Lung microvascular endothelial cell (primary cell): Measurements from ENCODE around the gene MROH8. TPM values are rescaled to one million over a fixed set of nuclear protein-coding genes. Genes with fewer than 3 reads are reported as not detected.

ENCODE experiments used
- DNase-seq, 2 donors: peaks; one replicate each; pipeline versions ENCODE4 v3.0.0 to v3.0.0-alpha.2; 2010; ENCODE audit warnings: low read depth in 2 of 2
- total RNA-seq: library from RNA; depleted of rRNA; stranded (reverse); fragments of >200 nt; gene quantifications from 2 replicates; pipeline ENCODE4 v1.2.1, GENCODE V29; 2014

Gene MROH8
- total RNA-seq = 0.65 and 0.79 TPM in 2 replicates

GRCh38 chr20:37178839-37179682 is at the start of gene MROH8, which contains the start of gene RPN2:
TSS of gene MROH8 (minus strand) at chr20:37179548.
TSS of gene RPN2 (plus strand) at chr20:37179330. CDS start at chr20:37179357, 27 bp downstream.
- peak; percentile 98 to 99 for DNase-seq

- DNase-seq = no peak
Observed at GRCh38 chr20:37228656-37229055, 49.3 kb upstream of the MROH8 start.

DNA sequence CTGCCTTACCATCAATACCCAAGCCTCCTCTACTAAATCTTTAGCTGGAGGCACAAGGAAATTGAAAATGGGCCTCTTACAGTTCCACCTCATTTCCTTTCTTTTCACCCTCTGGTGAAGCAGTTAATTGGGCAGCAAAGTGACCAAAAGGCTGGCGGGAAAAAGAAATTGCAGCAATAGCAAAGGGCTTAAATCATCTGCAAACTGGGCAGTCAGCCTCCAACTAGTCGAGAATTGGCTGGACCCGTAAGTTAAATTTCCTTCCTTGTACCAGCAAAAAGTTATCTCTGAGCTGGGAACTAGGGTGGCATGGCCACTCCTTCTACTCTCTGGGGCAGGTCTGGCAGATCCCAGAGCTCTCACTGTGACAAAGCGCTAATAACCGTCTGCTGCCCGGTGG is 48.7 kb upstream of the MROH8 start:
- no peak for DNase-seq

- DNase-seq = no peak
Observed at GRCh38 chr20:37226889-37227288, 47.5 kb upstream of the MROH8 start.

GRCh38 chr20:37225146-37225545 is 45.8 kb upstream of the MROH8 start:
- no peak for DNase-seq

DNA sequence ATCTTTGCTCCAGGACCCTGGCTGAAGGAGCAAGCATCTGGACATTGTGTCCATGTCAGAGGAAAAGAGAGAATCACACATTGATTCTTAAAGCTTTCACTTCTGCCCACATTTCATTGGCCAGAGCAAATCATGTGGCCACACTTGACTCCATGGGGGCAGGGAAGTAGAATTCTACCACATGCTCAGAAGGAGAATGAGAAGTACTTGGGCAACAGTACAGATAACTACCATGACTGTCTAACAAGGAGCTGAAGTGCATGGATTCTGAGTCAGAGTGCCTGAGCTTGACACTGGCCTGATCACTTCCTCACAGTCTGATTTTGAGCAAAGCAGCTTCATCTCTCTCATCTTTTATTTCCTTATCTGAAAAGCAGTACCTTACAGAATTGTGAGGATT is 43.7 kb upstream of the MROH8 start:
- peak in 1 of 2 donors; percentile 59 for DNase-seq

GRCh38 chr20:37222086-37222485 is 42.7 kb upstream of the MROH8 start:
- no peak for DNase-seq

GRCh38 chr20:37220731-37221130 is 41.4 kb upstream of the MROH8 start:
- no peak for DNase-seq

DNA sequence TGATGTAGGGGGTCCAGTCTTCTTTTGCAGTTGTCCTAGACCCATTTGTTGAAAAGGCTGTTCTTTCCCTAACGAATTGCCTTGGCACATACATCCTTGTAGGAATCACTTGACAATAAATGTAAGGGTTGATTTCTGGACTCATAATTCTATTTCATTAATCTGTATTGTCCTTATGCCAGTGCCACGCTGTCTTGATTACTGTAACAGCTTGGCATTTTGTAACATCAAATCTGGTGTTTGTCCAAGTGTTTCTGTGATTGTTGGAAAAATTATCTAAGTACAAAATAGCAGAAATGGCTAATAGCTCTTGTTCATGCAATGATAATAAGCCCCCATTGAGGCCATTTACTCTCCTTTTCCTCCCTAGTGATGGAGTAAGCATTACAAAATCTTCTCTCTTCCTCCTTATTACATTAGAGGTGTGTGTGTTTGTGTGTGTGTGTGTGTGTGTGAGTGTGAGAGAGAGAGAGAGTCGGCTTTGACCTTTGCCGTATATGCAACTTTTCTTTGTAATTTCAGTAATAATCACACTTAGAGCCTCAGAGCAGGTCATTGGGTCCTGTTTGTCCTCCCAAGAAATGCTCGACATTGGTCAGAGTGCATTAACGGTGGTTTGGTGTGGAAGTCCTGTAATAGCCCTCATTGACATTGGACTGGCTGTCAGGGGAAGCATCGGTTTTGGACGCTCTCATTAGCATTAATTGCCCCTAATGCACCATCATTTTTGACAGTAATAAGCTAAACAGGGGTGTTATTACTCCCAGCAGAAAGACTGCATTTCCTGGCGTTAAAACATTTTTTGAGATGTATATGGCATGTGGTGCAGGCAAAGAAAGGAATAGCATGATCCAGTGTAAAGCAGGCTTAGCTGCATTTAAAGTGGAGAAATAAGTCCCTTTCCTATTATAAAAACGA is 40.7 kb upstream of the MROH8 start:
- no peak for DNase-seq

DNA sequence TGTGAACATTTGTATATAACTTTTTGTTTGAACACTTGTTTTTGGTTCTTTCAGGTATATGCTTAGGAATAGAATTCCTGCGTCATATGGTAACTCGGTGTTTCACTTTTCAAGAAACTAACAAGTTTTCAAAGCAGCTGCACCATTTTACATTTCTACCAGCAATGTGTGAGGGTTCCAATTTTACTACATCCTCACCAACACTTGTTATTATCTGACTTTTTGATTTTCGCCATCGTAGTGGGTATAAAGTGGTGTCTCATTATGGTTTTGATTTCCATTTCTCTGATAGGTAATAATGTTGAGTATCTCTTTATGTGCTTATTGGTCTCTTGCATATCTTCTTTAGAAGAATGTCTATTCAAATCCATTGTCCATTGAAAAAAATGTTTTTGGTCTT is 39.6 kb upstream of the MROH8 start:
- no peak for DNase-seq

DNA sequence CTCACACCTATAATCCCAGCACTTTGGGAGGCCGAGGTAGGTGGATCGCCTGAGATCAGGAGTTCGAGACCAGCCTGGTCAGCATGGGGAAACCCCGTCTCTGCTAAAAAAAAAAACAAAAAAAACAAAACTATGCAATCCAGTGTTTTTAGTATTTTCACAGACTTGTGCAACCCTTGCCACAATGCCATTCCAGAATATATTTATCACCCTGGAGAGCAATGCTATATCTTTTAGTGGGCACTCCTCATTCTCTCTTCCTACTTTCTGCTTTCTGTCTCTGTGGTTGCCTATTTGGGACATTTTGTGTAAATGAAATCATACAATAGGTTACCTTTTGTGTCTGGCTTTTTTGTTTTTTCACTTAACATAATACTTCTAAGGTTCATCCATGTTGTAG is 39.1 kb upstream of the MROH8 start:
- no peak for DNase-seq

- DNase-seq = no peak
Observed at GRCh38 chr20:37209661-37210314, 30.4 kb upstream of the MROH8 start.

DNA sequence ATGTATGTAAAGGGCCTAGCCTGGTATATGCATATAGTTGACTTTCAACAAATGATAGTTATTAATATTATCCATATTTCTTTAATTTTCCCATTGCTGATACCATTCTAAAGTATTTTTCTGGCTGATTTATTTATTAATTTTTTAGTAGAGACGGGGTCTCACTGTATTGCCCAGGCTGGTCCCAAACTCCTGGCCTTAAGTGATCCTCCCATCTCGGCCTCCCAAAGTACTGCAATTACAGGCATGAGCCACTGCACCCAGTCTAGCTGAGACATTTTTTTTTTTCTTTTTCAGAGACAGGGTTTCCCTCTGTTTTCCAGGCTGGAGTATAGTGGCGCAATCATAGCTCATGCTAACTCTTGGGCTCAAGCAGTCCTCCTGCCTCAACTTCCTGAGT is 29.8 kb upstream of the MROH8 start:
- DNase-seq = no peak

GRCh38 chr20:37207171-37207570 is 27.8 kb upstream of the MROH8 start:
- no peak for DNase-seq

- DNase-seq = peak in 1 of 2 donors; percentile 18
Observed at GRCh38 chr20:37205794-37206193, 26.4 kb upstream of the MROH8 start.

DNA sequence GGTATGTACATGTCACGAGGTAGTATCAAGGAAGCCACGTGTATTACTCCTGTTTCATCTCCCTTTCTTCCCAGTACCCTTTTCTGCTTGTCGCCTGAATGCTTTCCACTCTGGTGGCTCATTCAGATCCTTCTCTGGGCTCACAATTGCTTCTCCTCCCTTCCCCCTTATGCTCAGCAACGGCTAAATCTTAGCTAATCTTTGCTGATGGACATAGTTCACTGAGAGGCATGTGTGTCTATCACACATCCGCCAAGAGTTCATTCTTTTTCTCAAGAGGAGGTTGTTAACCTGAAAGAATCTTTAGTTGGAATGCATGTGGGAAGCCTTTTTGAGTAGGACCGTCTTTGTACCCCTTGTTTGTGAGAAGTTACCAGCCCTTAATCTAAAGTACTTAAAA is 25.8 kb upstream of the MROH8 start:
- DNase-seq = no peak

DNA sequence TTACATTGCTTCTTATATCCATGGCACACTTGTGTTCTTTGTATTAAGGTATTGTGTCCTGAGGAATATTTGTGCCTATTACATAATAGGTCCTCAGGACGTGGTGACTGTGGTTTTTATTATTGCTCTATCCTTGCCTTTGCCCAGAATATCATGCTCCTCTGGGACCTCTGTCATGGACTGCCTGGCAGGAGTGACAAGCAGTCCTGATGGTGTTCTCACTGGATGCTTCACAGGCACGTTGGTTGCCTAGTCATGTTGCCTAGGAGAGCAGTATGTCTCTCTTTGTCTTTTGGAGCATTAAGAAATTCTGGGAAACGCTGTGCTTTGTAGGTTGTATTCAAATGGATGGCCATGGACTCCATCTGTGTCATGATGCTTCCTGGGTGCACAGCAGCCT is 24.7 kb upstream of the MROH8 start:
- DNase-seq = no peak

DNA sequence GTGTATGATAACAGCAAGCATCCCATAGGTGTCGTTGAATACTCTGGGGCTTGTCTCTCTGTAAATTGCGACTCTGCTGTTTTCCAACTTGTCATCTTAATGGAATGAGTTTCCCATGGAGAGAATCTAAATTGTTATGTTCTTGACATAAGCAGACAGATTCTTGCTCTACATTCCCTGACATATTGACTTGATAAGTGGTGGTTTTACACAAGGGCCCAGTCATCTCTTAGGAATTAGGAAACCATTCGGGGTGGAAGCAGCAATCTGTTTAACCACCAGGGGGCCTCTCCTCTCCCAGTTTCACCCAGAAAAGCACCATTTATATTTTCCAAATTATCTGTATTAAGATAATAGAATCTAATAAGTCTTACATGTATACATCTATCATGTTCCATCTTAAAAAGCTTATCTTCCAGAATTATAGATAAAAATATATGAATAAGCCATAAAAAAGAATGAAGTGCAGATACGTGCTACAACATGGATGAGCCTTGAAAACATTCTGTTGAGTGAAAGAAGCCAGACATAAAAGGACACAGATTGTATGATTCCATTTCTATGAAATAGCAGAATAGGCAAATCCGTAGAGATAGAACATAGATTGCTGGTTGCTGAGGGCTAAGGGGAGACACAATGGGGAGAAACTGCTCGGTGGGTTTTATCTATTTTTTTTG is 23.1 kb upstream of the MROH8 start:
- peak; percentile 58 to 81 for DNase-seq

GRCh38 chr20:37201827-37202162 is 22.4 kb upstream of the MROH8 start:
- DNase-seq = no peak

GRCh38 chr20:37200926-37201826 is 21.8 kb upstream of the MROH8 start:
- DNase-seq = no peak
